ENCODE data around the gene RNASEH2A.

RNASEH2A gene

GRCh38 chr19:12859546-12859945 is 53.2 kb downstream of the RNASEH2A start:
- DNase-seq (ENCODE audit: low read depth in 2 of 2): no peak
